Lung (tissue), 12 donors: ENCODE results near the gene PARVB. TPM values are rescaled to one million over a fixed set of nuclear protein-coding genes. Genes with fewer than 3 reads are reported as not detected.
A peak's percentile ranks its signal among the peaks of the same experiment; 100 is the strongest.
"Not testable (repeated sequence)": the region's sequence is repeated elsewhere in the genome, so short reads cannot be mapped to it uniquely, and the experiment has no call there.

ENCODE experiments used
- ATAC-seq: fragments of 200-7000 bp; cut with Tn5 transposase; one replicate; pipeline ENCODE4 v1.9.1; 2020; ENCODE audit warnings: moderate number of reproducible peaks; ENCODE audit not compliant: insufficient read depth, low FRiP score
- DNase-seq, 3 donors: peaks; one replicate each; pipeline ENCODE4 v3.0.0-alpha.2; 2013 to 2017
- H3K27ac ChIP-seq, 2 donors: one replicate each; pipeline ENCODE4 v1.5.1; 2013; ENCODE audit warnings: mild to moderate bottlenecking in 2 of 2, moderate library complexity in 2 of 2, control low read depth in 1 of 2, inconsistent platforms in 1 of 2, low read depth in 1 of 2, low read length in 1 of 2
- H3K27me3 ChIP-seq, 3 donors: one replicate each; pipeline ENCODE4 v1.5.1; 2013; ENCODE audit warnings: low read length in 2 of 3; ENCODE audit not compliant: control insufficient read depth in 3 of 3, insufficient read depth in 3 of 3
- H3K36me3 ChIP-seq, 4 donors: one replicate each; pipeline ENCODE4 v1.5.1; 2013; ENCODE audit warnings: low read length in 4 of 4, mild to moderate bottlenecking in 1 of 4, moderate library complexity in 1 of 4; ENCODE audit not compliant: control insufficient read depth in 4 of 4, insufficient read depth in 4 of 4
- H3K4me1 ChIP-seq, 5 donors: one replicate each; pipeline ENCODE4 v1.5.1; 2013; ENCODE audit warnings: low read length in 5 of 5, mild to moderate bottlenecking in 2 of 5, moderate library complexity in 1 of 5; ENCODE audit not compliant: control insufficient read depth in 5 of 5, insufficient read depth in 5 of 5
- H3K4me3 ChIP-seq: one replicate; pipeline ENCODE4 v1.5.1; 2013; ENCODE audit warnings: mild to moderate bottlenecking, control low read depth, moderate library complexity
- H3K9ac ChIP-seq, 2 donors: one replicate each; pipeline ENCODE4 v1.5.1; 2013; ENCODE audit warnings: low read length in 2 of 2, control low read depth in 1 of 2; ENCODE audit not compliant: insufficient read depth in 1 of 2
- H3K9me3 ChIP-seq, 4 donors: one replicate each; pipeline ENCODE4 v1.5.1; 2013; ENCODE audit warnings: low read length in 3 of 4, mild to moderate bottlenecking in 1 of 4, moderate library complexity in 1 of 4; ENCODE audit not compliant: control insufficient read depth in 4 of 4, insufficient read depth in 3 of 4
- CTCF ChIP-seq: IDR thresholded peaks from 2 replicates; pipeline ENCODE4 v1.5.1; 2012; ENCODE audit warnings: mild to moderate bottlenecking; ENCODE audit errors: control extremely low read depth, extremely low read depth
- WGBS, 2 donors: extraction: QIAGEN DNeasy Blood & Tissue Kit; methylation state at CpG; one replicate each; pipeline ENCODE4 v1.1.7; 2013; 5-methylcytosine and 5-hydroxymethylcytosine counted together
- polyA plus RNA-seq, 2 donors: library from polyadenylated mRNA; stranded (reverse); fragments of 200-250 nt; gene quantifications; one replicate each; pipeline ENCODE4 v1.2.1, GENCODE V29; 2013
- total RNA-seq, 2 donors: library from RNA; depleted of rRNA in 1 of 2; stranded (reverse); fragments of >200 nt in 1 of 2; gene quantifications; one replicate each; pipeline ENCODE4 v1.2.1, GENCODE V29; 2014 to 2021
- donor health status: control.
- donor health status: control.
- donor health status: Bipolar disorder and iron deficiency.
- donor health status: healthy.
- donor health status: DM: yes; HTN: yes; CAD: no.

The PARVB gene
- total and polyA plus RNA-seq, 4 donors, result 16.9 to 64.2 (median 49.7) TPM

- Histone ChIP-seq H3K4me1 (peaks cover 0 to 11% (median 0%) of the 10 kb centered on the region in 5 donors), H3K36me3 (no peaks in the 10 kb centered on the region), H3K9me3 (no peaks in the 10 kb centered on the region), H3K9ac (no peak overlapping the region), H3K27ac (no peak overlapping the region), H3K27me3 (no peaks in the 10 kb centered on the region), H3K4me3 (no peak overlapping the region)
- no peak for DNase-seq
- no peak for ATAC-seq
- 69 to 80% methylated on average over 5 of the region's 5 CpGs for WGBS, 2 donors
- TF ChIP-seq CTCF, result no peak
Observed at GRCh38 chr22:44012162-44012561, 11.9 kb upstream of the PARVB start.

GRCh38 chr22:44012591-44012990 lies 11.5 kb upstream of the PARVB start:
- no peaks in the 10 kb centered on the region for H3K36me3 ChIP-seq
- 92 to 95% methylated on average over 7 of the region's 7 CpGs for WGBS, 2 donors
- no peak overlapping the region for H3K27ac ChIP-seq
- no peaks in the 10 kb centered on the region for H3K9me3 ChIP-seq
- H3K9ac ChIP-seq, result no peak overlapping the region
- peaks cover 0 to 11% (median 0%) of the 10 kb centered on the region in 5 donors for H3K4me1 ChIP-seq
- ATAC-seq (no peak), DNase-seq (no peak)
- H3K4me3 ChIP-seq, result no peak overlapping the region
- no peaks in the 10 kb centered on the region for H3K27me3 ChIP-seq
- TF ChIP-seq CTCF, result no peak

- WGBS, 2 donors, result 64 to 72% methylated on average over 2 of the region's 2 CpGs
- TF ChIP-seq CTCF, result no peak
- no peak overlapping the region for H3K9ac ChIP-seq
- H3K36me3 ChIP-seq, result no peaks in the 10 kb centered on the region
- H3K27me3 ChIP-seq, result no peaks in the 10 kb centered on the region
- DNase-seq (peak in 2 of 3 donors; percentile 75 to 76), ATAC-seq (no peak)
- H3K9me3 ChIP-seq, result no peaks in the 10 kb centered on the region
- H3K27ac ChIP-seq, result no peak overlapping the region
- H3K4me1 ChIP-seq, result peaks cover 0 to 11% (median 0%) of the 10 kb centered on the region in 5 donors
- H3K4me3 ChIP-seq, result no peak overlapping the region
Observed at GRCh38 chr22:44014241-44014640, 9.9 kb upstream of the PARVB start.

GRCh38 chr22:44016586-44016985 lies 7.5 kb upstream of the PARVB start:
- not testable (repeated sequence) for H3K9ac ChIP-seq, H3K27ac ChIP-seq, H3K4me3 ChIP-seq, ATAC-seq, H3K27me3 ChIP-seq, DNase-seq, H3K9me3 ChIP-seq, H3K36me3 ChIP-seq
- 66 to 74% methylated on average over 3 of the region's 3 CpGs for WGBS, 2 donors
- peaks cover 0 to 24% (median 8%) of the 10 kb centered on the region in 5 donors for H3K4me1 ChIP-seq
